Measurements from ENCODE around the gene CCDC59.

GRCh38 chr12:82366197-82366596 lies 8.0 kb upstream of the CCDC59 start:
- TF ChIP-seq SIN3A (IDR thresholded peaks at IDR 0.05; ENCODE audit: borderline replicate concordance, insufficient read depth, low read length) (no peak), TAF1 (IDR thresholded peaks at IDR 0.05; ENCODE audit: borderline replicate concordance, insufficient read depth, low read length) (no peak), REST (IDR thresholded peaks at IDR 0.05; ENCODE audit: insufficient read depth in 1 of 2, low read depth in 2 of 2, low read length in 2 of 2) (no peak), POLR2AphosphoS5 (IDR thresholded peaks at IDR 0.05; ENCODE audit: low read depth, low read length) (no peak), FOXP2 (optimal IDR thresholded peaks at IDR 0.05; ENCODE audit: borderline replicate concordance, extremely low read depth, extremely low read length, insufficient read depth) (no peak)

Data from PFSK-1 (cell line).